HepG2 (cell line): ENCODE results near the gene DHX34. TPM values are rescaled to one million over a fixed set of nuclear protein-coding genes. Genes with fewer than 3 reads are reported as not detected.

Experiments
- ATAC-seq: fragments of 200-7000 bp; cut with Tn5 transposase; 3 replicates; pipeline ENCODE4 v1.9.1; 2020; ENCODE audit warnings: mild to moderate bottlenecking, moderate library complexity
- BruUV-seq: library from RNA; stranded (reverse); fragments of 400-500 nt; replicated peaks from 2 replicates; lab custom pipeline; 2021; lab: Mats Ljungman, UMichigan
- CTCF ChIA-PET: fragments of 300-600 bp; formaldehyde crosslinking; extraction: SDS; loops from one replicate; lab custom pipeline; 2021; ENCODE audit warnings: low total read pairs, inconsistent platforms, low intra/inter-chr PET ratio; lab: Yijun Ruan, JAX
- POLR2A ChIA-PET: fragments of 350-600 bp; sonication (Branson Sonifier 250); formaldehyde crosslinking; loops from one replicate; lab custom pipeline; 2020; ENCODE audit warnings: antibody characterized with exemption, inconsistent platforms; lab: Yijun Ruan, JAX
- DNase-seq: peaks from one replicate; pipeline ENCODE4 v3.0.0-alpha.2; 2015; ENCODE audit warnings: low spot score
- FAIRE-seq: peaks from 3 replicates; lab custom pipeline; 2011; peaks lifted over from hg19 to GRCh38; lab: Jason Lieb, UNC
- H2AFZ ChIP-seq: one replicate; pipeline ENCODE4 v1.6.1; 2011; ENCODE audit warnings: low read length, inconsistent platforms
- H3K27ac ChIP-seq: fragments of 300-600 bp; 3 replicates; pipeline ENCODE4 v1.8.0; 2011; ENCODE audit warnings: mixed run types, mild to moderate bottlenecking, mixed read lengths, low read length, inconsistent platforms; ENCODE audit not compliant: insufficient read depth; ENCODE audit errors: extremely low read length
- H3K27me3 ChIP-seq, 2 experiments: fragments of 200-600 bp in 1 of 2; 2 replicates in 1 of 2; 3 replicates in 1 of 2; pipeline versions ENCODE4 v1.6.0 to v1.8.0; 2011; ENCODE audit warnings: low read length in 2 of 2, mild to moderate bottlenecking in 2 of 2, moderate library complexity in 2 of 2, inconsistent platforms in 1 of 2; ENCODE audit not compliant: insufficient read depth in 2 of 2, control insufficient read depth in 1 of 2
- H3K36me3 ChIP-seq, 2 experiments: fragments of 200-600 bp in 1 of 2; replicated peaks in 1 of 2; 2 replicates in 1 of 2; 3 replicates in 1 of 2; pipeline versions ENCODE4 v1.5.1 to v1.8.0; 2011; ENCODE audit warnings: low read length in 2 of 2, inconsistent platforms in 1 of 2; ENCODE audit not compliant: insufficient read depth in 2 of 2, control insufficient read depth in 1 of 2
- H3K4me1 ChIP-seq: 2 replicates; pipeline ENCODE4 v1.5.1; 2012; ENCODE audit warnings: low read length, inconsistent platforms; ENCODE audit not compliant: insufficient read depth
- H3K4me2 ChIP-seq: 2 replicates; pipeline ENCODE4 v1.6.0; 2011; ENCODE audit warnings: low read depth, low read length, inconsistent platforms
- H3K4me3 ChIP-seq, 3 experiments: fragments of 200-600 bp in 1 of 3; sonication (generic), shearing (Covaris generic) in 1 of 3; replicated peaks in 1 of 3; 2 replicates each; pipeline ENCODE4 v1.5.1; 2011 to 2016; ENCODE audit warnings: low read length in 3 of 3, inconsistent platforms in 2 of 3, low read depth in 2 of 3, mild to moderate bottlenecking in 2 of 3, control low read depth in 1 of 3, mixed read lengths in 1 of 3; ENCODE audit not compliant: insufficient read depth in 1 of 3
- H3K79me2 ChIP-seq: one replicate; pipeline ENCODE4 v1.6.1; 2011; ENCODE audit warnings: low read length, inconsistent platforms; ENCODE audit not compliant: insufficient read depth
- H3K9ac ChIP-seq: 2 replicates; pipeline ENCODE4 v1.6.0; 2011; ENCODE audit warnings: mild to moderate bottlenecking, low read depth, low read length, inconsistent platforms; ENCODE audit not compliant: insufficient read depth
- H3K9me3 ChIP-seq: 2 replicates; pipeline ENCODE4 v1.5.1; 2012; ENCODE audit warnings: mild to moderate bottlenecking, low read length
- H4K20me1 ChIP-seq: 2 replicates; pipeline ENCODE4 v1.6.0; 2011; ENCODE audit warnings: inconsistent platforms, mild to moderate bottlenecking, low read length, moderate library complexity; ENCODE audit not compliant: insufficient read depth
- DMAP1 ChIP-seq: IDR thresholded peaks from 2 replicates; pipeline ENCODE4 v1.6.1; 2016
- DRAP1 ChIP-seq: IDR thresholded peaks from 2 replicates; pipeline ENCODE4 v1.6.1; 2016; ENCODE audit warnings: missing genetic modification reagents, missing compliant biosample characterization
- EP300 ChIP-seq, 3 experiments: sonication (generic) in 1 of 3; formaldehyde crosslinking in 1 of 3; IDR thresholded peaks; 2 replicates each; pipeline versions ENCODE4 v1.5.1 to v1.6.1; 2011 to 2020; ENCODE audit warnings: low read depth in 2 of 3, low read length in 2 of 3, borderline replicate concordance in 1 of 3, improper control_type of control experiment in 1 of 3, mild to moderate bottlenecking in 1 of 3, missing genetic modification reagents in 1 of 3, moderate library complexity in 1 of 3
- GABPA ChIP-seq, 2 experiments: IDR thresholded peaks; 2 replicates each; pipeline ENCODE4 v1.6.1; 2011 to 2016; ENCODE audit warnings: low read depth in 2 of 2, low read length in 1 of 2, missing biosample characterization in 1 of 2, missing genetic modification characterization in 1 of 2
- HNRNPH1 ChIP-seq: fragments of 200-400 bp; formaldehyde crosslinking; optimal IDR thresholded peaks from 2 replicates; pipeline ENCODE3; 2017; ENCODE audit warnings: mild to moderate bottlenecking, low read depth, low read length
- HOXA7 ChIP-seq: sonication (generic); formaldehyde crosslinking; IDR thresholded peaks from 2 replicates; pipeline ENCODE4 v1.8.1; 2022; ENCODE audit warnings: mild to moderate bottlenecking, missing genetic modification reagents, moderate library complexity
- MEF2D ChIP-seq: sonication (generic); formaldehyde crosslinking; IDR thresholded peaks from 2 replicates; pipeline ENCODE4 v1.5.1; 2020; ENCODE audit warnings: mild to moderate bottlenecking, missing genetic modification reagents
- MIER2 ChIP-seq: IDR thresholded peaks from 2 replicates; pipeline ENCODE4 v1.6.1; 2016; ENCODE audit warnings: missing biosample characterization, missing genetic modification reagents
- MXD3 ChIP-seq: IDR thresholded peaks from 2 replicates; pipeline ENCODE4 v1.6.1; 2016; ENCODE audit warnings: mild to moderate bottlenecking, missing biosample characterization, missing genetic modification reagents
- PCBP2 ChIP-seq: fragments of 200-400 bp; formaldehyde crosslinking; optimal IDR thresholded peaks from 2 replicates; pipeline ENCODE3; 2018; ENCODE audit warnings: low read length, low read depth; ENCODE audit not compliant: poor library complexity, severe bottlenecking
- PHF20 ChIP-seq: sonication (generic); formaldehyde crosslinking; IDR thresholded peaks from 2 replicates; pipeline ENCODE4 v1.5.0; 2020; ENCODE audit warnings: mild to moderate bottlenecking, missing genetic modification reagents
- REL ChIP-seq: sonication (generic); formaldehyde crosslinking; conservative IDR thresholded peaks from 2 replicates; pipeline ENCODE4 v1.8.0; 2022; ENCODE audit warnings: mild to moderate bottlenecking, missing genetic modification reagents, moderate library complexity
- SOX5 ChIP-seq: IDR thresholded peaks from 2 replicates; pipeline ENCODE4 v1.6.1; 2016; ENCODE audit warnings: borderline replicate concordance
- STAT5B ChIP-seq: sonication (generic); formaldehyde crosslinking; IDR thresholded peaks from 2 replicates; pipeline ENCODE4 v1.4.0; 2020; ENCODE audit warnings: missing genetic modification reagents
- TBX2 ChIP-seq: sonication (generic); formaldehyde crosslinking; IDR thresholded peaks from 2 replicates; pipeline ENCODE4 v1.5.0; 2020; ENCODE audit warnings: missing genetic modification reagents, mild to moderate bottlenecking, borderline replicate concordance
- TFDP1 ChIP-seq: IDR thresholded peaks from 2 replicates; pipeline ENCODE4 v1.6.1; 2016; ENCODE audit warnings: missing compliant biosample characterization, missing genetic modification reagents, borderline replicate concordance
- ZNF143 ChIP-seq: sonication (generic); formaldehyde crosslinking; IDR thresholded peaks from 2 replicates; pipeline ENCODE4 v1.4.0; 2020; ENCODE audit warnings: missing genetic modification reagents
- ZNF253 ChIP-seq: sonication (generic); formaldehyde crosslinking; IDR thresholded peaks from 2 replicates; pipeline ENCODE4 v1.8.0; 2022; ENCODE audit warnings: mild to moderate bottlenecking, missing genetic modification reagents, borderline replicate concordance
- ZNF441 ChIP-seq: sonication (generic); formaldehyde crosslinking; IDR thresholded peaks from 2 replicates; pipeline ENCODE4 v1.7.0; 2021; ENCODE audit warnings: missing genetic modification reagents, borderline replicate concordance
- ZNF451 ChIP-seq: sonication (generic); formaldehyde crosslinking; IDR thresholded peaks from 2 replicates; pipeline ENCODE4 v1.5.0; 2020; ENCODE audit warnings: mild to moderate bottlenecking, missing genetic modification reagents
- ZNF607 ChIP-seq: sonication (generic); formaldehyde crosslinking; IDR thresholded peaks from 2 replicates; pipeline ENCODE4 v1.5.1; 2020; ENCODE audit warnings: missing genetic modification reagents, mild to moderate bottlenecking, borderline replicate concordance
- ZNF879 ChIP-seq: sonication (generic); formaldehyde crosslinking; IDR thresholded peaks from 2 replicates; pipeline ENCODE4 v1.8.1; 2023; ENCODE audit warnings: missing genetic modification reagents
- WGBS: methylation state at CpG from one replicate; pipeline ENCODE4 v1.1.6; 2017; ENCODE audit warnings: low lambda C conversion rate; 5-methylcytosine and 5-hydroxymethylcytosine counted together
- in situ Hi-C: cut with HindIII; loops from 2 replicates; pipeline ENCODE4 v1.10.0; 2017; ENCODE audit warnings: low pct_unique_long_range_greater_than_20kb; ENCODE audit not compliant: extremely low pct_ligation_motif_present
- intact Hi-C: fragments of 100-400 bp; cut with micrococcal nuclease; formaldehyde crosslinking; loops from one replicate; pipeline ENCODE4 v1.10.0; 2022; ENCODE audit not compliant: unreplicated experiment
- polyA plus RNA-seq, 8 experiments: library from polyadenylated mRNA; depleted of rRNA in 3 of 8; stranded (reverse) in 7 of 8; unstranded in 1 of 8; fragments of >200 nt; fragmentation: Illumina TruSeq in 4 of 8; extraction: Trizol in 4 of 8; gene quantifications; 2 replicates each; pipeline versions ENCODE4 v1.2.1 to v1.2.3, GENCODE V29; 2011 to 2016; ENCODE audit warnings: low read depth in 4 of 8, missing spikeins in 1 of 8, mixed read lengths in 1 of 8; ENCODE audit not compliant: insufficient read depth in 1 of 8
- total RNA-seq, 5 experiments: library from RNA; depleted of rRNA; stranded (reverse); fragments of >200 nt; fragmentation: Illumina TruSeq; extraction: Trizol; gene quantifications; 2 replicates each; pipeline ENCODE4 v1.2.3, GENCODE V29; 2016; ENCODE audit warnings: low read depth in 1 of 5

The DHX34 gene
- total and polyA plus RNA-seq, 2 of the 13 experiments (the other 11 are each of a cell fraction or from before 2014, with no cell fraction given) = 9.2 to 12.0 TPM

- H3K27ac ChIP-seq = peak overlapping the region; percentile 32
- BruUV-seq = no TSS peak
- H3K79me2 ChIP-seq = no peaks in the 10 kb centered on the region
- POLR2A ChIA-PET = interaction anchor here (0.7 kb wide), 1 partner anchor 31 kb away, joined by 3 read pairs; the partner anchor contains the start of gene INAFM1
- H3K36me3 ChIP-seq = no peaks in the 10 kb centered on the region
- no peak overlapping the region for H2AFZ ChIP-seq
- DNase-seq = peak; percentile 81
- CTCF ChIA-PET = interaction anchor here (0.7 to 1.4 kb wide), 3 partner anchors 8 to 86 kb away, joined by 3 to 7 read pairs (median 4); no protein-coding TSS in a partner anchor
- no peaks in the 10 kb centered on the region for H4K20me1 ChIP-seq
- ATAC-seq = peak; percentile 76
- peak overlapping the region in 1 of 3 experiments; percentile 13; a peak in 1 of 6 replicates for H3K4me3 ChIP-seq
- H3K4me2 ChIP-seq = peak overlapping the region; percentile 88
- H3K27me3 ChIP-seq = 0 out of 5 replicates have a peak, but pooled peaks cover 0 to 1% of the 10 kb centered on the region in 2 experiments
- 1% methylated on average over 14 of the region's 14 CpGs for WGBS
- in situ Hi-C loops = no loop called here
- peaks cover 27% of the 10 kb centered on the region for H3K4me1 ChIP-seq
- H3K9me3 ChIP-seq = no peaks in the 10 kb centered on the region
- intact Hi-C loops = loop anchor here (1.0 to 2.0 kb wide), 2 partner anchors 9 to 47 kb away; no protein-coding TSS in a partner anchor
- FAIRE-seq = peak; percentile 97
- peak overlapping the region; percentile 10; the same call in 1 of the 2 replicates for H3K9ac ChIP-seq
- TF ChIP-seq SOX5 (peak; percentile 56; the same call in 1 of the 2 replicates), MIER2 (CRISPR knock-in tag) (0 out of 2 replicates have a peak, but pooled peaks have one; percentile 36), ZNF451 (CRISPR knock-in tag) (no peak), GABPA (IDR thresholded peaks at IDR 0.05; ENCODE audit: low read depth, low read length) (no peak), GABPA (CRISPR knock-in tag; IDR thresholded peaks at IDR 0.05; ENCODE audit: low read depth) (peak; percentile 59; the same call in 1 of the 2 replicates), EP300 (IDR thresholded peaks at IDR 0.05; ENCODE audit: low read depth in 2 of 2, low read length in 2 of 2) (peak in 1 of 2 experiments; percentile 13; a peak in 1 of 4 replicates), EP300 (CRISPR knock-in tag; IDR thresholded peaks at IDR 0.05; ENCODE audit: borderline replicate concordance) (0 out of 2 replicates have a peak, but pooled peaks have one; percentile 16), DRAP1 (CRISPR knock-in tag) (0 out of 2 replicates have a peak, but pooled peaks have one; percentile 21), TFDP1 (peak; percentile 67; the same call in 1 of the 2 replicates), DMAP1 (peak; percentile 45; the same call in 1 of the 2 replicates), ZNF879 (CRISPR knock-in tag) (no peak), ZNF441 (CRISPR knock-in tag) (peak; percentile 27; the same call in 1 of the 2 replicates), HOXA7 (CRISPR knock-in tag) (no peak), ZNF143 (no peak), MXD3 (no peak), HNRNPH1 (peak; percentile 52), PHF20 (no peak), PCBP2 (no peak), ZNF253 (CRISPR knock-in tag) (no peak), MEF2D (CRISPR knock-in tag) (peak; percentile 94), TBX2 (CRISPR knock-in tag) (peak; percentile 49; the same call in 1 of the 2 replicates), ZNF607 (CRISPR knock-in tag) (0 out of 2 replicates have a peak, but pooled peaks have one; percentile 20), STAT5B (CRISPR knock-in tag) (no peak), REL (CRISPR knock-in tag) (no peak)
These were observed 43.8 kb upstream of the DHX34 start for GRCh38 chr19:47305309-47305751.
